Fibroblast of skin of scalp (primary cell): ENCODE data around the gene RSRC1.
"Not testable (repeated sequence)": the region's sequence is repeated elsewhere in the genome, so short reads cannot be mapped to it uniquely, and the experiment has no call there.

Experiments used
- DNase-seq: peaks from one replicate; pipeline ENCODE4 v3.0.0-alpha.2; 2013

The RSRC1 gene

GRCh38 chr3:158228942-158229341 lies 119.1 kb downstream of the RSRC1 start:
- not testable (repeated sequence) for DNase-seq

DNA sequence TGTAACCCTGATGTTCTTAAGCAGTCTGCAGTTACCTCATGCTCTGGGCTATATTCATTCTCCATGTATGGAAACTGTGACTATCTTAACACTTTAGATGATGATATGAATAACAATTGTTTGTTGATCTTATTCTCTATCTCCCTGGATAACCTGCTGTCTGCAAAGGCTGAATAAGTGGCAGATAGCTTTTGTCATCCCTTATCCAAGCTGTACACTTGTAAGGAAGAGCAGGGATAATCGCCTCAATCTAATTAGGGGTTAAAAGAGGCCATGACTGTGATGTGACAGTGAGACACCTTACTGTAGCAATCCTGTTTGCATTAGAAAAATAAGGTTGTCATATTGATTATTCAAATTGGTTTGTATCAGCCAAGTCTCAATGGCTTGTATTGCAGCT lies 123.9 kb downstream of the RSRC1 start:
- DNase-seq: no peak

DNA sequence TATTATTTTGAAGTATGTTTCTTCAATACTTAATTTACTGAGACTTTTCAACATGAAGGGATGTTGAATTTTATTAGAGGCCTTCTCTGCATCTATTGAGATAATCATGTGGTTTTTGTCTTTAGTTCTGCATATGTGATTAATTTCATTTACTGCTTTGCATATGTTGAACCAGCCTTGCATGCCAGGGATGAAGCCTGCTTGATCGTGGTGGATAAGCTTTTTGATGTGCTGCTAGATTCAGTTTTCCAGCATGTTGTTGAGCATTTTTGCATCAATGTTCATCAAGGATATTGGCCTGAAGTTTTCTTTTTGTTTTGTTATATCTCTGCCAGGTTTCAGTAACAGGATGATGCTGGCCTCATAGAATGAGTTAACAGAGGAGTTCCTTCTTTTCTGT lies 134.4 kb downstream of the RSRC1 start:
- DNase-seq: no peak

DNA sequence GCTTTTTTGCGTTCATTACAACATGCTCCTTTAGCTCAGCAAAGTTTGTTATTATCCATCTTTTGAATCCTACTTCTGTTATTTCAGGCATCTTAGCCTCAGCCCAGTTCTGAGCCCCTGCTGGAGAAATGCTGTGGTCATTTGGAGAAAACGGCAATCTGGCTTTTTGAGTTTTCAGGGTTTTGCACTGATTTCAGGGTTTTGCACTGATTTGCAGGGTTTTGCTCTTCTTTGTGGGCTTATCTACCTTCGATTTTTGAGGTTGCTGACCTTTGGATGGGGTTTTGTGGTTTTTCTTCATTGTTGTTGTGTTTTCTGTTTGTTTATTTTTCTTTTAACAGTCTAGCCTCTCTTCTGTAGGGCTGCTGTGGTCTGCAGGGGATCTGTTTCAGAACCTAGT lies 137.4 kb downstream of the RSRC1 start:
- no peak for DNase-seq

DNA sequence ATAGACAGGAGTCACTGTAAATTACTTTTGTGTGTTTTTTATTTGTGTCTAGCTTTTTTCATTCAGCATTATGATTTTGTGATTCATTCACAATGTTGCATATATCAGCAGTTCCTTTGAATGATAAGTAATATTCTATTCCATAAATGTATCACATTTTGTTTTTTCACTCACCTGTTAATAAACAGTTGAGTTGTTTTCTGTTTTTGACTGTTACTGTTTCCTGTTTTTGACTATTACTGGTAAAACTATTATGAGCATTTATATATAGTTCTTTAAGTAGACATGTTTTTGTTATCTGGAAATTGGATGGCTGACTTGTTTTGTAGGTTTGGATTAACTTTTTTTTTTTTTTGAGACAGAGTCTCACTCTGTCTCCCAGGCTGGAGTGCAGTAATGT lies 138.4 kb downstream of the RSRC1 start:
- DNase-seq: no peak

GRCh38 chr3:158249183-158249582 lies 139.3 kb downstream of the RSRC1 start:
- DNase-seq: no peak

GRCh38 chr3:158258619-158259018 lies 148.7 kb downstream of the RSRC1 start:
- DNase-seq: no peak

- DNase-seq: no peak
Observed at GRCh38 chr3:158260392-158260791, 150.5 kb downstream of the RSRC1 start.

- peak; percentile 54 for DNase-seq
Observed at GRCh38 chr3:158261371-158261991, 151.6 kb downstream of the RSRC1 start.

DNA sequence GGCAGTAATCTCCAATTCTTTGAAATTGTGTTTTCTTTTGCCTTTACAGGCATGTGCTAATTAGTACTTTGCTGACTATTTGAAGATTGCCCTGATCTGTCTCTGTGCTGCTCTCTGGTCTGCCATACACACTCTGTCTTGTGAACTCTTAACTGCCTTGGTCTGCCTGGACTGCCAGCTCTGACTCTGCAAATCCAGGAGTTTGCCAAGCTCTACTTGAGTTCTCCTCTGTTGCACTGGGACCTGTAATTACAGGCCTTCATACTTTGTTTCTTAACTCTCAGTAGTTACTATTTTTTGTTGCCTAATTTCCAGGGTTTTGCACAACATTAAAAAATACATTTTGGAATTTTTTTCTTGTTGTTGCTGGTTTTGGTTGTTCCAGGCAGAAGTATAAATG lies 155.0 kb downstream of the RSRC1 start:
- DNase-seq: no peak

DNA sequence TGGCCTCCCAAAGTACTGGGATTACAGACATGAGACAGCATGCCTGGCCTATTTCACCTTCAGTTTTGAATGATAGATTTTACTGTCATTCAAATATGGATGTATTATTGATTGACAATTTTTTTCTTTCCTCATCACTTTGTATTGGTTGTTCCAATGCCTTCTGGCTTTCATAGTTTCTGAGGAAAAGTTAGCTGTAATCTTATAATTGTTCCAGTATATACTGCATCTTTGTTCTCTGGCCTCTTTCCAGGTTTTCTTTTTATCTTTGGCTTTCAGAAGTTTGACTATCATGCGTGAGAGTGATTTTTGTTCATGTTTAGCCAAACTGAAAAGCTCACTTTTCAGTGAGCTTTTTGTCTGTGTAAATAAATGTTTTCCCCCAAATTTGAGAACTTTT lies 157.1 kb downstream of the RSRC1 start:
- DNase-seq: no peak

GRCh38 chr3:158269942-158270341 lies 160.1 kb downstream of the RSRC1 start:
- DNase-seq: no peak

DNA sequence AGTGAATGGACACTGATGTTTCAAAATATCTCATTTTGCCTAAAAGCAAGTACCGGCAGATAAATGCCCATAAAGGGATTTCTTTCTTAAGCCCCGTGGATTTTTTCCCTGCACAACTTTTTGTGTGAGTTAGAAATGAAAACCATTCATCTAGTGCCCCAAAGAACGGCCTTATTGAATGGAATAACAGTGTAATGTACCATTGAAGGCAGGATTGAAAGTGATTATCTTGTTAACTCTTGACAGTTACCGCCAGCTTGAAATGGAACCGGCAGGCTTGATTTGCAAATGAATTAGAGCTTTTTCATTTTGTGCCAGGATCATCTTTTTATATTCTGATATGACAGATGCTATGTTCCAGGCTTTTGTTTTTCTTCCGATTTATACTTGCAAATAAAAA lies 162.2 kb downstream of the RSRC1 start:
- DNase-seq: no peak

GRCh38 chr3:158273656-158274055 lies 163.8 kb downstream of the RSRC1 start:
- DNase-seq: peak; percentile 46

- no peak for DNase-seq
Observed at GRCh38 chr3:158278187-158278586, 168.3 kb downstream of the RSRC1 start.

- DNase-seq: no peak
Observed at GRCh38 chr3:158279609-158280008, 169.7 kb downstream of the RSRC1 start.

DNA sequence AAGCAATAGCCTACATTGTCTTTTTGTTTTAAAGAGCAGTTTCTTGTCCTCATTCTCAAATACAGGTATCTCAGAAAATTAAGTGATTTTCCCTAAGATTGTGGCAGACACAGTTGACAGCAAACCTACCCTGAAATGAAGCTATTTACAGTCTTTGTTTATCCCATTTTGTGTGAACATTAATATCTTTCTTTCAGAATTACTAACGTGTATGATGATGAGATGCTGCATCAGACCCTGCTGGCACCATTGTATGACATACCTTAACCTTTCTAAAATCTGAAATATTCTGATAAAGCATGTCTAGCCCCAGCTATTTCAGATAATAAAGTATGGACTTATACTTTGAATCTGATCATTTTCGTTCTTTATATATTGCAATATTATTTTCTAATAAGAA lies 185.9 kb downstream of the RSRC1 start:
- no peak for DNase-seq

- DNase-seq: no peak
Observed at GRCh38 chr3:158297940-158298339, 188.1 kb downstream of the RSRC1 start.

DNA sequence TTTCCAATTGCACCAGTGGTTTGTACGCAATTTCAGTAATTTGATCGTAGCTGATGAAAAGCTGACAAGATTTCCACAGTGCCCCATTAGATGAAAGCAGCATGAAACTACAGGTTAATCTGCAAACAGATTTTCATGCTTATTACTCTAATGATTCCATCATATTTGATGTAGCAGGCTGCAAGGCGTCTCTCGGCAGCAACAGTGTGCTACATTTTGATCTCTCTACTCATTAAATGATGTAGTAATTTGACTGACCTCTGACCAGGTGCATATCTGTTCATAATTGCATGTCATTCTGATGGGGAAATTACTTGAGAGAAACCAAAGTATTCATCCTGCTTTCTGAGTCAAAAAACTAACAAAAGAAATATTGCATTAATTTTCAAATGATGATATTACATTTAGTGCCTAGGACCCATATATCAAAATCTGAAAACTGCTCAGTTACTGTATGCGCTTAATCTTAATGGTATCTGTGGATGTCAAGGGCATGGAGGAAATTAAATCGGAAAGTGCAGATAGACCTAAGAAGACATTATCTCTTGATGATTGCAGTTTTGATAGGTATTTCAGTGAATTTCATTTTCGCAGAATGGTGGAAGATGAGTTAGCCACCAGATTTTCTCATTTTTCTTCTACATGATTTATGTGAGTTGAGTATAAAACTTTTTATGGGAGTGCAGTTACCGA lies 198.5 kb downstream of the RSRC1 start:
- DNase-seq: no peak

DNA sequence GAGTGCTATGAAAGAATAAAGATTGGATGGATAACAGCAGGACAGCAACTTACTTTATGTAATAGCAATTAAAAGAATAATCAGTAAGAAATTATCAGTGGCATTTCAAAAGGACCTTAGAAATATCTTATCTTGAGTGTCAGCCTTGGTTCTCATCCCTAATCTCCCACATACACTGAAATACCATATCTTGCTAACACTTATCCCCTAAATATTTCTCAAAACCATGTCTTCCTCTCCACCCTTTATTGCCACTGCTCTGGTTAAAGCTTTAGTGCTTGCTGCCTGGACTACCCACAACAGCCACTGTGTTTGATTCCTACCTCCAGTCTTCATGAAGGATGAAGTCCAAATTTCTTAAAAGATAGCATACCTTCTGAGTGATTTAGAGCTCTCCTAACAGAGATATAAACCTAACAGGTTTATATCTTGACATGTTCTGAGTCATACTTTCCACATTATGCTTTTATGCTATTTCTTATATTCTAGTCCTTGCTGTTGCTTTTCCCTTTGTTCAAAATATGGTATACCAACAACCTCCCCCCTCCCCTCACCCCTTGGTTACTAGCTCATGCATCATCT lies 202.8 kb downstream of the RSRC1 start:
- DNase-seq: no peak

- peak; percentile 64 for DNase-seq
Observed at GRCh38 chr3:158313338-158313927, 203.5 kb downstream of the RSRC1 start.

DNA sequence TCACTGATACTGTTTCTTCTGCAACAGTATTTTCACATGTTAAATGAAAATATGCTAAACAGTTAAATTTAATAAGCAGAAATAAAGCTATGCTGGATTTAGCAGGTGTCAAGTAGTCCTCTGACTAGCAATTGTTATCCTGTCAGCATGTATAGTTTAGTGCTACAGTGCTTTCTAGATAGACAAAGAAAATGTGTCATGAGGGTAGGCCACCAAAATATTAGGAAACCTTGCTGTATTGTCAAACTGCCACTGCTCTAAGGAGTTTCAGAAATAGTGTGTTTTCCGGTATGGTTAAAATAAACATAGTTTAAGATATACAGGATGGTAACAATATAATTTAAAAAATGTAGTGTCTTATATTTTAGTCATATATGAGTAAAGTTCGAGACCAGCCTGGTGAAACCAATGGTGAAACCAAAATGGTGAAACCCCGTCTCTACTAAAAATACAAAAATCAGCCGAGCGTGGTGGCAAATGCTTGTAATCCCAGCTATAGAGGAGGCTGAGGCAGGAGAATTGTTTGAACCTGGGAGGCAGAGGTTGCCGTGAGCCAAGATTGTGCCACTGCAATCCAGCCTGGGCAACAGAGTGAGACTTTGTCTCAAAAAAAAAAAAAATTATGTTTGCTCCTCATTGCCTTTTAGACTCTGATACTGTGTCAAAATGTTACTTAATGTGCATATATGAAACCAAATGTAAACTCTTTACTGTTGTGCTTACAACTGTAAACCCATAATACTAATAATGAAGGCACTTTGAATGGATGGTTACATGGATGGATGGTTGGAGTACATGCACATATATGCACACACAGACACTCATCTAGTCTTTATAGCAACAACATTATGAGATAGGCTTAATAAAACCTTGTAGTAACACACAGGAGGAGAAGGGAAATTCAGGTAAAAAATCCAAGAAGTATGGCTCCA lies 204.8 kb downstream of the RSRC1 start:
- no peak for DNase-seq
